Choroid plexus epithelial cell (primary cell): ENCODE measurements around the gene PLAU.

Experiments
- DNase-seq: peaks from one replicate; pipeline ENCODE4 v3.0.0-alpha.2; 2010; ENCODE audit warnings: low read depth
- H3K4me3 ChIP-seq: 2 replicates; pipeline ENCODE4 v1.5.1; 2011; ENCODE audit warnings: low read depth, mild to moderate bottlenecking, control low read depth, low read length, moderate library complexity
- TF ChIP-seq, protein P1 (sequence below): conservative IDR thresholded peaks from 2 replicates; pipeline ENCODE4 v1.5.1; 2011; ENCODE audit warnings: low read depth, mild to moderate bottlenecking, control low read depth, inconsistent platforms, low read length, moderate library complexity

The PLAU gene

GRCh38 chr10:73948947-73949633, 38.2 kb downstream of the PLAU start:
- no peak overlapping the region for H3K4me3 ChIP-seq

GRCh38 chr10:73950155-73950948, 39.4 kb downstream of the PLAU start:
- H3K4me3 ChIP-seq, result no peak overlapping the region
- TF ChIP-seq, protein P1, sequence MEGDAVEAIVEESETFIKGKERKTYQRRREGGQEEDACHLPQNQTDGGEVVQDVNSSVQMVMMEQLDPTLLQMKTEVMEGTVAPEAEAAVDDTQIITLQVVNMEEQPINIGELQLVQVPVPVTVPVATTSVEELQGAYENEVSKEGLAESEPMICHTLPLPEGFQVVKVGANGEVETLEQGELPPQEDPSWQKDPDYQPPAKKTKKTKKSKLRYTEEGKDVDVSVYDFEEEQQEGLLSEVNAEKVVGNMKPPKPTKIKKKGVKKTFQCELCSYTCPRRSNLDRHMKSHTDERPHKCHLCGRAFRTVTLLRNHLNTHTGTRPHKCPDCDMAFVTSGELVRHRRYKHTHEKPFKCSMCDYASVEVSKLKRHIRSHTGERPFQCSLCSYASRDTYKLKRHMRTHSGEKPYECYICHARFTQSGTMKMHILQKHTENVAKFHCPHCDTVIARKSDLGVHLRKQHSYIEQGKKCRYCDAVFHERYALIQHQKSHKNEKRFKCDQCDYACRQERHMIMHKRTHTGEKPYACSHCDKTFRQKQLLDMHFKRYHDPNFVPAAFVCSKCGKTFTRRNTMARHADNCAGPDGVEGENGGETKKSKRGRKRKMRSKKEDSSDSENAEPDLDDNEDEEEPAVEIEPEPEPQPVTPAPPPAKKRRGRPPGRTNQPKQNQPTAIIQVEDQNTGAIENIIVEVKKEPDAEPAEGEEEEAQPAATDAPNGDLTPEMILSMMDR, result no peak
- DNase-seq, result peak; percentile 26

More at GRCh38 chr10:73948947-73949633, 38.2 kb downstream of the PLAU start:
- TF ChIP-seq, protein P1, result no peak
- DNase-seq, result no peak

DNA sequence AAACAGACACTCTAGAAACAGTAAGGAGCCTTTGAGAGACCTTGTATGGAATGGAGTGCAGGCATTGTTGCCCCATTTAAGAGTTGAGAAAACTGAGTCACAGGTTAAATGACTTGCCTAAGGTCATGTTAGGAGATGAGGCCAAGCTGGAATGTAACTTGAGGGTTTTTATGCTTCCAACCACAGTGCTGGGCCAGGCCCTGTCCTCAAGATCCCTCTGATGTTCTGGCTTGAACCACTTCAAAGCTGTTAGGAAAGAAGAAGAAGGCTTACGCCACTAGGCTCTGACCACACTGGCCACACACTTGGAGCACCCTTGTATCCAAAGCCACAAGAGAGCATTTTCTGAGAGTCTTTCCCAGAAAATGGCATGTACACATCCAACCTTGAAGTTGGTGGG, 42.7 kb downstream of the PLAU start:
- DNase-seq, result peak; percentile 85

GRCh38 chr10:73954737-73955136, 43.8 kb downstream of the PLAU start:
- H3K4me3 ChIP-seq, result no peak overlapping the region
- no peak for DNase-seq
- TF ChIP-seq, protein P1, result no peak

More for the DNA sequence above, 42.7 kb downstream of the PLAU start:
- TF ChIP-seq, protein P1, result no peak
- no peak overlapping the region for H3K4me3 ChIP-seq

DNA sequence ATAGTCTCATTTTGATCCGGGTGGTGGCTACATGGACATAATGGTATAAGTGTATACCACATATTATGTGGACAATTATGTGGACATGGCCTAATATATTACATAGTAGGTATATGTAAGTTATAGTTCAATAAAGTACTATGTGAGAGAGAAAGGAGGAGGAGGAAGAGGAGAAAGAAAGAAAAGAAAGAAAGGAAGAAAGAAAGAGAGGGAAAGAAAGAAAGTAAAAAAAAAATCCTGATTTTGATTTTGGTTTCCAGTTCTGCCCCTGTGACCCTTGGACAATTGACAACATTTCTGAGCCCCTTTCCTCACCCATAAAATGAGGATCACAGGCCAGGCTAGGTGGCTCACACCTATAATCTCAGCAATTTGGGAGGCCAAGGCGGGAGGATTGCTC, 44.8 kb downstream of the PLAU start:
- DNase-seq, result no peak
- TF ChIP-seq, protein P1, result no peak
- no peak overlapping the region for H3K4me3 ChIP-seq

DNA sequence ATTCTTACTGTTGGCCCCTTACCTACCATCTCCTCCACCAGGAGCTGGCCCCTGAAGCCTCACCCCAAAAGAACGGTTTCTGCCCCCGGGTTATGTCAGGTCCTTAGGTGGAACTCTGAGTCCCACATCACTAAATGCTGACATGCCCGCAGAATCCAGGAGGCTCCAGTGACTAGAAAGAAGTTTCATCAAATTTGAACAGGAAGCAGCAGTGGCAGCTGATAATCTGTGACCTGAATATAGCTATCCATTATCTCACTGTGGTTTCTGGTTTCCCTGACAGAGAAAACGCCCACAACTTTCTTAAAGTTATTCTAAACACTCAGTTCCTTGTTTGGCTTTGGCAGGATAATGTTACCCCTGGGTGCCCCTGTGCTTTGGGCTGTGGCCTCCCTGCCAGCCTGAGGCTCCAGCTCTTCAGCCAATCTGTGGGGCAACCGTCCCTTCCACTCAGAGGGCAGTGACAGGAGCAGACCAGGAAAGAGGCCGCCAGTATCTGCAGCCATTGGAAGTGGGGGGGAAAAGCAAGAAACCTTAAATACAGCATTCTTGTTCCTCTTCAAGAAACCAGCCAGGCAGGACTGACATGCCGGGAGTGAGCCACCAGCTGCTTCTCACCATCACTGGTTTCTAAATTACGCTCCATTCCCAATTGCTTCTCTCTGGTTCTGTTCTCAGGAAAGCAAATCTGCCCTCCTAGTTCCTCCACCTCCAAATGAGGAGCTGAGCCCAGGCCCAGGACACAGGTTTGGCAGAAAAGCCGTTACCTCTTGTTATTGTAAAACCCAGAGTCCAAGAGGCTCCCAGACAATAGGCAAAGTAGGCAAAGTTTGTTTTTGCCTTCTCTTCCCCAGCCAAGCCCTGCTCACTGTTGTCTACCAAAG, 45.8 kb downstream of the PLAU start:
- TF ChIP-seq, protein P1, result no peak
- DNase-seq, result peak; percentile 35
- H3K4me3 ChIP-seq, result no peak overlapping the region
